Activated T-helper 1 cell treated with anti-CD3 and anti-CD28 coated beads, Interleukin-12 subunit alpha, Interleukin-12 subunit beta, Interleukin-2, Interleukin-4 antibody, amounts not matched to agents 30 ng/mL and 10 ng/mL and 1 ng/mL, durations not matched to agents 14 hours and 24 hours and 36 hours (primary cell): ENCODE results near the gene SHH. TPM values are rescaled to one million over a fixed set of nuclear protein-coding genes. Genes with fewer than 3 reads are reported as not detected.

Experiments
- DNase-seq: peaks from one replicate; pipeline ENCODE4 v3.0.0; 2021; ENCODE audit warnings: low spot score
- H3K27ac Mint-ChIP-seq: one replicate; pipeline ENCODE4 v1.8.0; 2021; ENCODE audit warnings: mild to moderate bottlenecking, mixed read lengths
- H3K27me3 Mint-ChIP-seq: one replicate; pipeline ENCODE4 v1.8.0; 2022; ENCODE audit warnings: mild to moderate bottlenecking, moderate library complexity, mixed read lengths; ENCODE audit not compliant: insufficient read depth
- H3K36me3 Mint-ChIP-seq: one replicate; pipeline ENCODE4 v1.8.0; 2021; ENCODE audit warnings: low read depth, mixed read lengths
- H3K4me1 Mint-ChIP-seq: one replicate; pipeline ENCODE4 v1.8.0; 2021; ENCODE audit warnings: low read depth, mixed read lengths
- H3K4me3 Mint-ChIP-seq: one replicate; pipeline ENCODE4 v1.8.0; 2021; ENCODE audit warnings: mild to moderate bottlenecking, moderate library complexity, mixed read lengths
- H3K9me3 Mint-ChIP-seq: one replicate; pipeline ENCODE4 v1.8.0; 2021; ENCODE audit warnings: mixed read lengths
- intact Hi-C: fragments of 100-400 bp; cut with micrococcal nuclease; formaldehyde crosslinking; loops from one replicate; pipeline ENCODE4 v1.15.1; 2024
- total RNA-seq: library from RNA; stranded (reverse); gene quantifications from 2 replicates; pipeline ENCODE4 v1.2.3, GENCODE V29; 2022

The SHH gene
- total RNA-seq, 1 donor from 2014 or later = not detected

GRCh38 chr7:155848691-155849669 is 36.7 kb upstream of the SHH start:
- H3K27ac Mint-ChIP-seq = no peak overlapping the region
- H3K4me1 Mint-ChIP-seq = no peaks in the 10 kb centered on the region
- H3K9me3 Mint-ChIP-seq = no peaks in the 10 kb centered on the region
- H3K36me3 Mint-ChIP-seq = no peaks in the 10 kb centered on the region
- intact Hi-C loops = no loop called here
- no peak overlapping the region for H3K4me3 Mint-ChIP-seq
- DNase-seq = no peak
- peaks cover 2% of the 10 kb centered on the region for H3K27me3 Mint-ChIP-seq

GRCh38 chr7:155847821-155848435 is 35.7 kb upstream of the SHH start:
- Mint-ChIP-seq H3K36me3 (no peaks in the 10 kb centered on the region), H3K4me1 (no peaks in the 10 kb centered on the region), H3K27me3 (peaks cover 2% of the 10 kb centered on the region), H3K27ac (no peak overlapping the region), H3K4me3 (no peak overlapping the region), H3K9me3 (no peaks in the 10 kb centered on the region)
- no peak for DNase-seq
- intact Hi-C loops = no loop called here

GRCh38 chr7:155846936-155847335 is 34.7 kb upstream of the SHH start:
- H3K27ac Mint-ChIP-seq = no peak overlapping the region
- no peaks in the 10 kb centered on the region for H3K9me3 Mint-ChIP-seq
- no peak for DNase-seq
- no peak overlapping the region for H3K4me3 Mint-ChIP-seq
- H3K27me3 Mint-ChIP-seq = peaks cover 2% of the 10 kb centered on the region
- H3K36me3 Mint-ChIP-seq = no peaks in the 10 kb centered on the region
- no peaks in the 10 kb centered on the region for H3K4me1 Mint-ChIP-seq
- intact Hi-C loops = no loop called here

GRCh38 chr7:155846156-155846555 is 33.9 kb upstream of the SHH start:
- Mint-ChIP-seq H3K9me3 (no peaks in the 10 kb centered on the region), H3K27me3 (peaks cover 2% of the 10 kb centered on the region), H3K27ac (no peak overlapping the region), H3K4me3 (no peak overlapping the region), H3K4me1 (no peaks in the 10 kb centered on the region), H3K36me3 (no peaks in the 10 kb centered on the region)
- intact Hi-C loops = no loop called here
- no peak for DNase-seq

GRCh38 chr7:155845226-155845625 is 33.0 kb upstream of the SHH start:
- no peak overlapping the region for H3K27ac Mint-ChIP-seq
- H3K4me3 Mint-ChIP-seq = no peak overlapping the region
- no peaks in the 10 kb centered on the region for H3K4me1 Mint-ChIP-seq
- H3K27me3 Mint-ChIP-seq = peaks cover 3% of the 10 kb centered on the region
- DNase-seq = no peak
- intact Hi-C loops = no loop called here
- no peaks in the 10 kb centered on the region for H3K36me3 Mint-ChIP-seq
- no peaks in the 10 kb centered on the region for H3K9me3 Mint-ChIP-seq

GRCh38 chr7:155844526-155844925 is 32.3 kb upstream of the SHH start:
- Mint-ChIP-seq H3K27ac (no peak overlapping the region), H3K9me3 (no peaks in the 10 kb centered on the region), H3K27me3 (peaks cover 3% of the 10 kb centered on the region), H3K4me1 (no peaks in the 10 kb centered on the region), H3K4me3 (no peak overlapping the region), H3K36me3 (no peaks in the 10 kb centered on the region)
- intact Hi-C loops = no loop called here
- no peak for DNase-seq

- Mint-ChIP-seq H3K9me3 (no peaks in the 10 kb centered on the region), H3K36me3 (no peaks in the 10 kb centered on the region), H3K4me3 (no peak overlapping the region), H3K27ac (no peak overlapping the region), H3K4me1 (no peaks in the 10 kb centered on the region), H3K27me3 (peaks cover 5% of the 10 kb centered on the region)
- intact Hi-C loops = no loop called here
- no peak for DNase-seq
Measured at GRCh38 chr7:155844019-155844453, 31.8 kb upstream of the SHH start.

GRCh38 chr7:155843426-155844018 is 31.3 kb upstream of the SHH start:
- Mint-ChIP-seq H3K27ac (no peak overlapping the region), H3K4me1 (no peaks in the 10 kb centered on the region)

GRCh38 chr7:155842496-155843265 is 30.4 kb upstream of the SHH start:
- Mint-ChIP-seq H3K4me3 (no peak overlapping the region), H3K27me3 (peaks cover 3% of the 10 kb centered on the region), H3K36me3 (no peaks in the 10 kb centered on the region), H3K27ac (no peak overlapping the region), H3K9me3 (no peaks in the 10 kb centered on the region), H3K4me1 (no peaks in the 10 kb centered on the region)
- intact Hi-C loops = no loop called here
- DNase-seq = no peak

More at GRCh38 chr7:155843426-155844018, 31.3 kb upstream of the SHH start:
- H3K36me3 Mint-ChIP-seq = no peaks in the 10 kb centered on the region
- H3K9me3 Mint-ChIP-seq = no peaks in the 10 kb centered on the region
- DNase-seq = no peak
- intact Hi-C loops = no loop called here
- H3K27me3 Mint-ChIP-seq = peaks cover 3% of the 10 kb centered on the region
- no peak overlapping the region for H3K4me3 Mint-ChIP-seq

- Mint-ChIP-seq H3K27ac (no peak overlapping the region), H3K9me3 (no peaks in the 10 kb centered on the region)
Measured at GRCh38 chr7:155840909-155841308, 28.6 kb upstream of the SHH start.

GRCh38 chr7:155840262-155840885 is 28.1 kb upstream of the SHH start:
- Mint-ChIP-seq H3K4me1 (no peaks in the 10 kb centered on the region), H3K27ac (no peak overlapping the region), H3K4me3 (no peak overlapping the region), H3K27me3 (peaks cover 3% of the 10 kb centered on the region), H3K9me3 (no peaks in the 10 kb centered on the region), H3K36me3 (no peaks in the 10 kb centered on the region)
- no peak for DNase-seq
- intact Hi-C loops = no loop called here

More at GRCh38 chr7:155840909-155841308, 28.6 kb upstream of the SHH start:
- Mint-ChIP-seq H3K27me3 (peaks cover 3% of the 10 kb centered on the region), H3K4me1 (no peaks in the 10 kb centered on the region), H3K4me3 (no peak overlapping the region), H3K36me3 (no peaks in the 10 kb centered on the region)
- DNase-seq = no peak
- intact Hi-C loops = no loop called here

- Mint-ChIP-seq H3K9me3 (no peaks in the 10 kb centered on the region), H3K4me3 (no peak overlapping the region), H3K4me1 (no peaks in the 10 kb centered on the region), H3K36me3 (no peaks in the 10 kb centered on the region), H3K27ac (no peak overlapping the region), H3K27me3 (peaks cover 3% of the 10 kb centered on the region)
- DNase-seq = no peak
- intact Hi-C loops = no loop called here
Measured at GRCh38 chr7:155839461-155839860, 27.2 kb upstream of the SHH start.
